Measurements from ENCODE around the gene METTL26.

The METTL26 gene

DNA sequence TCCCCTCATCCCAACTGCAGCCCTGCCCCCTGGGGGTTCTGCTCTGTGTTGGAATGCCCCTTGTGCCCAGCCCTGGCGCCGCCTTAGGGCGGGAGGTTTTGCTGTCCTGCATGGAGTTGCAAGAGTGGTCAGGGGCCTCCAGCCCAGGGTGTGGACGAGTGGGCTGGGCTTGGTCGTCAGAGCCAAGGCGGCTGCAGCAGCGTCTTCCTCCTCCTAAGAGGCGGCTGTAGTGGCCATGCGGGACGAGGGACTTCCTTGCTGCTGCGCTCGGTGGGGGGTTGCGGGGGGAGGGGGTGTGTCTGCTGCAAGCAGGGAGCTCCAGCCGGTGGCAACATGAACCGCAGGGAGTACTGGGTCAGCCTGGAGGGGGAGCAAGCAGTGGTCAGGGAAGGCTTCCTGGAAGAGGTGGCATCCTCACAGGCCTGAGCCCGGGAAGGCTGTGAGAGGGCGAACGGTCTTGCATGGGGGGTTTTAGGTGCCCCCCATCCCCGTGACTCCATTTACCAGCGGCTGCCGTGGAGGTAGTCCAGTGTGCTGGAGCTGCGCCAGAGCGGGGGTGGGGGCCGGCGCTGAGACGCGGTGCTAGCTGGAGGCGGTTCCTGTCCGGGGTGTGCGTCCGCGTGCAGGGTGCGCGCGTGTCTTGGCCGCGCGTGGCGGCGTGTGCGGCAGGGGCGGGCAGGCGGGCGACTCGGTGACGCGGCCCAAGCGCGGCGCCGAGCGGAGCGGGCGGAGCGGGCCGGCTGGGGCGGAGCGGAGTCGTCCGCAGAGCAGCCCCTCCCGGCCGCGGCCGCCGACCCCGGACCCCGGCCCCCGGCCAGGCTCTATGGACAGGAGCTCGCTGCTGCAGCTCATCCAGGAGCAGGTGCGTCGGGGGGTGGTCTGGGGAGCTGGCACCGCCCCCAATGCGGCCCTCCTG, 39.1 kb upstream of the METTL26 start, which contains the start of gene RHBDL1:
Gene RHBDL1, plus strand, starts transcription at position 704 of the 916 bp plus-strand sequence. Its CDS starts 120 bp downstream, at position 824.
- peak; percentile 33 to 74 (median 53) for DNase-seq

DNA sequence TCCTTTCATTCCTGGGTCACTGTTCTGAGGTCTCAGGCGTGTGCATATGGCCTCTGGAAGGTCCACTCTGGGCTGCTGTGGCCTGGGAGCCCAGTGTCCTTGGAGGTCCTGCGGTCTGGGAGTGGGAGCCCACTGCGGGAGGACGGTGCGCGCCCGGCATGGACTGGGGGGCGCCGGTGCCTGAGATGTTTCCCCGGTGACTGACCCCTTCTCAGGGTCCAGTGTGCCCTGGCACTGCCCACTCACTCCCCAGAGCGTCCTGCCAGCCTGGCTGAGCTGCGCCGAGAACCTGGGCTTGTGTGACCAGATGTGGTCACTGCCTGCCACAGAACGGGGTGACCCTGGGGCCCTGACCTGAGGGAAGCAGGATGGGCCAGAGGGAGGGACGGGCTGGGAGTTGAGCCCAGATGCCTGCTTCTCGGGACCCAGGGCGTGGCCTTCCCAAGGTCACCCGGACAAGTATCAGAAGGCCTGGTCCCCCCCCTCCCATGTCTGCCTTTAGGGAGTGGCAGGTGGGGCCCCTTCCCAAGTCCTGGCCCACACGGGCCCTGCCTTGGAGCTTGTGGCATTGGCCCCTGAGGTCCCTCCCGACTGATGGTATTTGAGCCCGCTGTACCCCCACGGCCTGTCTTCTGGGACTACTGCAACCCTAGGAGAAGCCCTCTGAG, 38.2 kb upstream of the METTL26 start:
- no peak for DNase-seq

DNA sequence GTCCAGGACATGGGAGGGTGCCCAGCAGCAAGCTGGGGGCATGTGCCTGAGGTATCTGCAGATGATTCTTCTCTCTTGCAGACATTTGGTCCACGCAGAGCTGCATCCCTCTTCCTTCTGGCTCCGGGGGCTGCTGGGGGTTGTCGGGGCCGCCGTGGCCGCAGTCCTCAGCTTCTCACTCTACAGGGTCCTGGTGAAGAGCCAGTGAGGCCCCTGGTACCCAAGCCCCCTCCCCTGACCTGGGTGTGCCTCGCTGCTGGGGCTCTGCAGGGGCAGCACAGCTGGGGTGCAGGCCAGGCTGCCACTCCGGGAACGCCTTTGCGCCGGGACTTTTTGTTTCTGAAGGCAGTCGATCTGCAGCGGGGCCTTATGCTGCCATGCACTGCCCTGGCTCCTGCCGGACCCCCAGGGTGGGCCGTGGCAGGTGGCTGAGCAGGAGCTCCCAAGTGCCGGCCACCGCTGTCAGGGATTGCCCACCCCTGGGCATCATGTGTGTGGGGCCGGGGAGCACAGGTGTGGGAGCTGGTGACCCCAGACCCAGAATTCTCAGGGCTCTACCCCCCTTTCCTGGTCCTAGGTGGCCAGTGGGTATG, 37.4 kb upstream of the METTL26 start:
- DNase-seq: no peak

DNA sequence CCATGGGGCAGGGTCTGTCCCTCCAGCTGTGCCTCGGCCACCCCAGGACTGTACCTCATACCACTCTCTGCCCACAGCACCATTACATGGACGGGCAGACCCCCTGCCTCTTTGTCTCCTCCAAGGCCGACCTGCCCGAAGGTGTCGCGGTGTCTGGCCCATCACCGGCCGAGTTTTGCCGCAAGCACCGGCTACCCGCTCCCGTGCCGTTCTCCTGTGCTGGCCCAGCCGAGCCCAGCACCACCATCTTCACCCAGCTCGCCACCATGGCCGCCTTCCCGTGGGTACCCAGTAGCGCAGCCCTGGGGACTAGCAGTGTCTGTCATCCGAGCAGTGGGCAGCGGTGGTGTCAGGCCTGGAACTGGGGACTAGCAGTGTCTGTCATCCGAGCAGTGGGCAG, 36.7 kb upstream of the METTL26 start:
- no peak for DNase-seq

DNA sequence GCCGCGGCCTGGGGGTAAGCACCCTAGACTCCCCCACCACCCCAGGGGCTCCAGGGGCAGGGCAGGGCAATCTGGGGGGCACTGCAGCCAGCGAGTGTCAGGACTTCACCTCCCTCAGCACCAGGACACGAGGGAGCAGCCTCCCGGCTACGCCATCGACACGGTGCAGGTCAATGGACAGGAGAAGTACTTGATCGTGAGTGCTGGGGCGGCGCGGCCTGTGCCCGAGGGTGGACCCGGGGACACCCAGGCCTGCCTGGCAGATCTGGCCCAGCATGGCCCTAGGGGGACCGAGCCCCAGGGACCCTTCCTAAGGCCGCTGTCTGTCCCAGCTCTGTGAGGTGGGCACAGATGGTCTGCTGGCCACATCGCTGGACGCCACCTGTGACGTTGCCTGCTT, 36.3 kb upstream of the METTL26 start:
- DNase-seq: no peak

DNA sequence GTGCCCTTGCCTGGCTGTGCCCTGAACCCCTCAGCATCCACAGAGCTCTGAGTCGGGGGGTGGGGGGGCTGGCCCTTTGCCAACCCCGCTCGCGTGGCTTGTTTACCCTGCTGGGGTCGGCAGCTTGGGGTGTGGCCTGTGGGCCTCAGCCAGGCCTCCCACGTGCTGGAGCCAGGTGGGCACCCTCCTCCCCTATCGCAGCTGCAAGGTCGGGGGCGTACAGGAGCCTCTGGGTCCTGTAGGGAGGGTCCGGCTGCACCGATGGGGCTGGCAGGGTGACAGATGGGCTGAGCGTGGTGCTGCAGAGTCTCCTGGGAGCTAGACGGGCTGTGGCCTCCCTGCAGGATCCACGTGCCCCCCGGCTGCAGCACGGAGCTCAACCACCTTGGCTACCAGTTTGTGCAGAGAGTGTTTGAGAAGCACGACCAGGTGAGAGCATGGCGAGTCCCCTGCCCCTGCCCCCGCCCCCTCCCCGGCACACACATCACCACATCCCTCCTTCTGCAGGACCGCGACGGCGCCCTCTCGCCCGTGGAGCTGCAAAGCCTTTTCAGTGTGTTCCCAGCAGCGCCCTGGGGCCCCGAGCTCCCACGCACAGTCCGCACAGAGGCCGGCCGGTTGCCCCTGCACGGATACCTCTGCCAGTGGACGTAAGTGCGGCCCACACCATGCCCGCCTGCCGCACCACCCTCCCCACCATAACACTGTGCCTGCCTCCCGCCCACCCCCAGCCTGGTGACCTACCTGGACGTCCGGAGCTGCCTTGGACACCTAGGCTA, 35.4 kb upstream of the METTL26 start:
- no peak for DNase-seq

DNA sequence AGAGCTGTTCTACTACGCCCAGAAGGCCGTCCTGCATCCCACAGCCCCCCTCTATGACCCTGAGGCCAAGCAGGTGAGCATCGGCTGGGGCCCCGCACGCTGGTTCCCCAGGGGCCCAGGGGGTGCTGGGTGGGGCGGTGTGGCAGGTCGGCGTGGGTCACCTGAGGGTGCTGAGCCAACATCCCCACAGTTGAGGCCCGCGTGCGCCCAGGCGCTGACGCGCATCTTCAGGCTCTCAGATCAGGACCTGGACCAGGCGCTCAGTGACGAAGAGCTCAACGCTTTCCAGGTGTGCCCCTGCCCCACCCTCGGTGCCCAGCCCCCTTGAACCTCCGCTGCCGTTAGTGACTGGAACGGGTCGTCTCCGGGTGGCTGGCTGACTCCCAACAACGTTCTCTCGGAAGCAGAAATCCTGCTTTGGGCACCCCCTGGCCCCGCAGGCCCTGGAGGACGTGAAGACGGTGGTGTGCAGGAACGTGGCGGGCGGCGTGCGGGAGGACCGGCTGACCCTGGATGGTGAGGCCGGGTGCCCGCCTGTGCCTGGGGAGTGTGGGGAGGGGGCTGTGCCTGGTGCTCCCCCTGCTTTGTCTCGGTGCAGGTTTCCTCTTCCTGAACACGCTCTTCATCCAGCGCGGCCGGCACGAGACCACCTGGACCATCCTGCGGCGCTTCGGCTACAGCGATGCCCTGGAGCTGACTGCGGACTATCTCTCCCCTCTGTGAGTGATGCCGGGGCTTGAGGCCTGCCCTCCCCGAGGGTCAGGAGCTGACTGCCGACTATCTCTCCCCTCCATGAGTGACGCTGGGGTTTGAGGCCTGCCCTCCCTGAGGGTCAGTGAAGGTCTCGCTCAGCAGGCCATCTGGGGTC, 34.6 kb upstream of the METTL26 start:
- no peak for DNase-seq

DNA sequence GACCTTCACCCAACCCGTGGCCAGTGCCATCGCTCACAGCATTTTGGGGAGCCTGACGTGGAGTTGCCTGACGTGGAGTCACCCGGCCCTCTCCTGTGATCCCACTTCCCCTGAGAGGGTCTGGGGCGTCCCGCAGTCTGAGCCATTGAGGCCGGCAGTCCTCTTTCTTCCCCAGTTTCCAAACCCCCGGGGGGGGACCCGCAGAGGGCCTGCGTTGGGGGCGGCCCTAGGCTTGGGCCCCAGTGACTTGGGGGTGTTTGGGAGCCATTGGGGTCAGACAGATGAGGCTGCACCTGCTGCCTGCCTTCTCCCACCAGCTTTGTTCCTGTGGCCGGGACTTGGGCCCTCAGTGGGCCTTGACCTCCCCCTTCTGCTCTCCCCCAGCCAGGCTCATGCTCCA, 33.6 kb upstream of the METTL26 start:
- no peak for DNase-seq

DNA sequence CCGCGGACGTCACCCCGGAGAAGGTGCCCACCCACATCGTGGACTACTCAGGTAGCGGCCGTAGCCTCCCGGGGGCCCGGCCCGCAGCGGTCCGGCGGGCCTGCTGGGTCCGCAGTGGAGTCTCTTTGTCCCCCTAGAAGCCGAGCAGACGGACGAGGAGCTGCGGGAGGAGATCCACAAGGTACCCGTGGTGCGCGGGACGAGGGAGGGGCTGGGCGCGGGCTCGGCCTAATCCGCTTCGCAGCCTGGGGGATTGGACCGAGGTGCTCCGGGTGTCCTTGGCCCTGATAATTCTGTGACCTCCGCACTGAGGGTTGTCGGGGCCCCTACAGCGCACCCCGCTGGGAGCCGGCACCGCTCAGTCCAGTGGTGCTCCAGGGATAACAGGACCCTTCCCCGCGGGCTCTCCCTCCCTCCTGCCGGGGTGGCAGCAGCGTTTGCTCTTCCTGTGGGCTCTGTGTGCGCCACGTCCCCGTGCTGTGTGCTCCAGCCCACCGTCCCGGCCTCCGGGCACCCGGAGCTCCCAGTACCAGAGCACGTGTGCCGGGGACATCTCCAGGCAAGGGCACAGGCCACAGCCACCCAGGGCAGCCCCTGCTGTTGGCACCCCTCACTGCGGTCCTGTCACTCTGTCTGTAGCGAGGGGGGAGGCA, 32.5 kb upstream of the METTL26 start:
- peak in 3 of 4 experiments; percentile 7 to 41 (median 19) for DNase-seq

DNA sequence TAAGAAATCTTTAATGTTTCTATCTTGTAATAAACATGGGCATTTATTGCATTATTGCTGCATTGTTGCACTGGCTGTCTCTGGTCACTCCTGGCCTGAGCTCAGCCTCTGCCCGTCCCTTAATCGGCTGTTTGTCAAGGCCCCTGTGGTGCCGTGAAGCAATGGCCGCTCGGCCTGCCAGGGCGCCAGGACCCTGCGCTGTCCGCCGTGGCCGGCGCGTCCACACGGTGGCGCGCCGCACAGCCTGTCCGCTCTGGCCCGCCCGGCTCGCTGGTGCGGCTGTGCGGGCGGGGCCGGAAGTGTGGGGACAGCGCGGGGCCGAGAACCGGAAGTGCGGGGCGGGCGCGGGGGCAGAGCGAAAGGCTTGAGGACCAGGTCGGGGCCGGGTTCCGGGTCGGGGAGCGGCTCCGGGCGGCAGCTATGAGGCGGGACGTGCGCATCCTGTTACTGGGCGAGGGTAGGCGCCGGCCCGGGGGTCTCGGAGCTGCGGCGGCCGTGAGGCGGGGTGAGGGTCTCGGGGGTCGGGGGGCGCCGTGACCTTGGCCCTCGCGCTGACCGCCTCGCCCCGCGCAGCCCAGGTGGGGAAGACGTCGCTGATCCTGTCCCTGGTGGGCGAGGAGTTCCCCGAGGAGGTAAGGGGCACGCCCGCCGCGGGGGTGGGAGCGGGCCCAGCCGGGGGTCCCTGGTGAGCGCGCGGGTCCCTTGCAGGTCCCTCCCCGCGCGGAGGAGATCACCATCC, 31.8 kb upstream of the METTL26 start, which contains the start of gene RHOT2:
Gene RHOT2, plus strand, starts transcription at position 353 of the 739 bp plus-strand sequence. Its CDS starts 68 bp downstream, at position 421.
- DNase-seq: peak; percentile 96 to 99 (median 98)

DNA sequence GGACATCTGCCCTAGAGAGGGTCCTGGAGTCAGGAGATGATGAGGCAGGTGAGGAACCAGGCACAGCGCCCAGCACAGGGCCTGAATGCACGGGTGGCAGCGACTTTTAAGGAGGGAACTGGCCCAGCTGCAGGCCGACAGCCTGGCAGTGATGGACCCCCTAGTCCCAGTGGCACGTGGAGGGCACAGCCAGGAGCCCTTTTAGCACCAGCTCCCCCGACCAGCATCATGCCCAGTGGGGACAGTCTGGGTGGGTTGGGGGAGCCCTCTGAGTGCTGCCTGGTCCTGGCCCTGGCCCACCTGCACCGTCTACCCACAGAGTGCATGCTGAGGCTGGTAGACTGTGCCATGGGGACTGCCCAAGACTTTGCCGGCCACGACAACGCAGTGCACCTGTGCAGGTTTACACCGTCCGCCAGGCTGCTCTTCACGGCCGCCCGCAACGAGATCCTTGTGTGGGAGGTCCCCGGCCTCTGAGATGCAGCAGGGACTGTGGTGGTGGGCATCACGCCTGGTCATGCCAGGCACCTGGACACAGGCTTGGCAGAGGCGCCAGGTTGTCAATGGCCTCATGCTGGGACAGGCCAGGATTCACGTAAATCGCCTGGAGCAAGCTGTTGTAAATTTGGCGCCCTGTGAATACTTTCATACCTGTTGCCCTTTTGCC, 31.1 kb upstream of the METTL26 start:
- no peak for DNase-seq

DNA sequence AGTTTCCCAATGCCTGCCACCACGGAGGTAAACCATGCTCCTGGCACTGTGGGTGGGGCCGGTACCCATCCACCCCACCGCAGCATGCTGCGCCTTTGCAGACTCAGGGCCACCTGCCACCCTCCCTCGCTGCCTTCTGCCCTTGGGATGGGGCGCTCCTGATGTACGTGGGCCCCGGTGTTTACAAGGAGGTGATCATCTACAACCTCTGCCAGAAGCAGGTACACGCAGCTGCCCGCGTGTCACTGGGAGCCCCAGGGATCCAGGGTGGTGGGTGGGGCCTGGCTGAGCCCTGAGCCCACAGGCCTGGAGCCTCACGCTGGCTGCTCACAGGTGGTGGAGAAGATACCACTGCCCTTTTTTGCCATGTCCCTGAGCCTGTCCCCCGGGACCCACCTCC, 30.5 kb upstream of the METTL26 start:
- no peak for DNase-seq

DNA sequence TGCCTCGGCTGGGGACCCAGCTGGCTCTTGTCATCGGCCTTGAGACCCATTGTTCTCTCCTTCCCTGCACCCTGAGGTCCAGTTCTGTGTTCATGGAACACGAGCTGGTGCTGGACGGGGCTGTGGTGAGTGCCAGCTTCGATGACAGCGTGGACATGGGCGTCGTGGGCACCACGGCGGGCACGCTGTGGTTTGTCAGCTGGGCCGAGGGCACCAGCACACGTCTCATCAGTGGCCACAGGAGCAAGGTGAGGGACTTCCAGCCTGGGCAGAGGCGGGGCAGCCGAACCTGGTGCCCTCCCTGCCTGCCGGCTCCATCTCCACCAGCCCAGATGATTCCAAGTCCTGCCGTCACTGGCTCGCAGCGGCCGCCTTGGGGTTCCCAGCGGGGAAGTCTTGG, 26.5 kb upstream of the METTL26 start:
- no peak for DNase-seq

DNA sequence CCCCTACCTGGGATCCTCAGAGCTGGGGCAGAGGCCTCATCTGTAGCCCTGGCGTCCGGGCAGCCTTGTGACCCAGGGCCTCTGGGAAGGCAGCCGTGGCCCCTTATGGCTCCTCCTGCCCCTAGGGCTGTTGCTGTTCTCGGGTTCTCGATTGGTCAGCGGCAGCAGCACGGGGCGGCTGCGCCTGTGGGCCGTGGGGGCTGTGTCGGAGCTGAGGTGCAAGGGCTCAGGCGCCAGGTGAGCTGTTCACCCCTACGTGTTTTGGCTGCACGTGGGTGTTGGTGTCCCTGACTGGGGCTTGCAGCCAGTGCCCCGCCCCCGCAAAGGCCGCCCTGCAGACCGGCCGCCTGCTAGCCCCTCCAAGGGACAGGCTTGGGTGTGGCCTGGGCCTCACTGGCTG, 26.0 kb upstream of the METTL26 start:
- no peak for DNase-seq

DNA sequence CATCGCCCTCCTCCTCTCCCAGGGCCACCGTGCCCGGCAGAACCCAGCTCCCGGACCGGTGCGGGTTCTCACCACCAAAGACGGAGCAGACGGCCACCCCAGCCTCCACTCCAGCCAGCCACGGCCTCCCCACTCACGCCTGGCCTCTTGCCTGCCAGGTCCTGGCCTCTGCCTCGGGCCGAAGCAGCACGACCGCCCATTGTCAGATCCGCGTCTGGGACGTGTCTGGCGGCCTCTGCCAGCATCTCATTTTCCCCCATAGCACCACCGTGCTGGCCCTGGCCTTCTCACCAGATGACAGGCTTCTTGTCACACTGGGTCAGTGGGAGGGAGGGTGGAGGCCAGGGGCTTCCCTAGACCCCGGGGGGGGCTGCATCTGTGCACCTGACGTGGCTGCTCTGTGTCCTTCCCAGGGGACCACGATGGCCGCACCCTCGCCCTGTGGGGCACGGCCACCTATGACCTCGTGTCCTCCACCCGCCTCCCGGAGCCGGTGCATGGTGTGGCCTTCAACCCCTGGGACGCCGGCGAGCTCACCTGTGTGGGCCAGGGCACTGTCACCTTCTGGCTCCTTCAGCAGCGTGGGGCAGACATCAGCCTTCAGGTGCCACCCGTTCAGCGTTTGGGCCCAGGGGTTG, 25.2 kb upstream of the METTL26 start:
- no peak for DNase-seq

DNA sequence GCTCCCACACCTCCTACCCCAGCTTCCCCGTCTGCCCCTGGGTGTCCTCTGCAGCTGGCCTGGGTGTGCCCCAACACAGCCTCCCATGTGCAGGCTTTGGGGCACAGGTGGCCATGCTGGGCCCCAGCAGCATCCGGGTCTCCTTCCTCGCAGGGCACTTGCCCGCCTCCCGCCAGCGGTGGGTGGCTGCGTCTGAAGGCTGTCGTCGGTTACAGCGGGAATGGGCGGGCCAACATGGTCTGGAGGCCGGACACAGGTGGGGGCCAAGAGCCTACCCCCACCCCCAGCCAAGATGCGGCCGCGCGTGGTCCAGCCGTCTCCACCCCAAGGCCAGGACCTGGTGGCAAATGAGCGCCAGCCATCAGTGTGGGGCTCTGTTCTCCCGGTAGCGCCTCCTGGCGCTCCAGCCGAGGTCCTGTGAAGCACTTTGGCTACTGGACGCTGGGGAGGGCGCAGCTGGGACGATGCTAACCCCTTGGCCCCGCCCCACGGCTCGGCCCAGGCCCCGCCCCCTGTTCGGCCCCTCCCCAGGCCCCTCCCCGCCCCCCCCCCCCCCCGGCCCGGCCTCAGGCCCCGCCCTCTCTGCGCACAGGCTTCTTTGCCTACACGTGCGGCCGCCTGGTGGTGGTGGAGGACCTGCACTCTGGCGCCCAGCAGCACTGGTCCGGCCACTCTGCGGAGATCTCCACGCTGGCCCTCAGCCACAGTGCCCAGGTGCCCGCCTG, 24.5 kb upstream of the METTL26 start:
- DNase-seq: peak; percentile 92 to 97 (median 96)

DNA sequence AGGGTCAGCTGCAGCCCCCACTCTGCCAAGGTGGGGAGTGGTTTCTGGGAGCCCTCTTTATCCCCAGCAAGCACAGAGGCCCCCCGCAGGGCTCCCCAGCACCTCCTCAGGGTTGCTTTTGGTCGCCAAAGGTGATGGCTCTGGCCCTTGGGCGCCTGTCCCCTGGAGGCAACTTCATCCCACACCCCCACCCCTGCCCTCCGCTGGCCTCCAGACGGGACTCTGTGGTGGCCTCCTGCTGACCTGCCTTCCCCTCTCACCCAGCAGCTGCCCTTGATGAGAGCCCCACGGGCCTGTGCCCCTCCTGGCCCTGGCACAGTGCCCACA, 24.0 kb upstream of the METTL26 start:
- no peak for DNase-seq

DNA sequence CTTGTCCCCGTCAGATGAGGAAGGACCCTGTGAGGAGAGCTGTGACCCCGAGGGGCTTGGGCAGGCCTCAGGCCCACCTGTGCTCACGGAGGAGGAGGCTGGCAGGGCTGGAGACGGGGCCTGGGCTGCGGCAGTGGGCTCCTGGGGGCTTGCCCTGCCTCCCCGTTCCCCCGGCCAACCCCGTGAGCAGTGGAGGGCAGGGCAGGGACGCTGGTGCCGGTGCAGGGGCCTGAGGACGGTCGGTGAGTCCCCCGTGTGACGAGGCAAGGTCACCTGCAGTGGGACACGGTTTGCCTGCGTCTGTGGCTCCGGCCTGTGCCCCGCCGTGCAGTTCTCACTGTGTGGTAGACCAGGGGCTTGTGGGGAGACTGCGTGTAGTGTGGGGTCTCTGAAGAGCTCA, 23.5 kb upstream of the METTL26 start:
- no peak for DNase-seq

Measured in suppressor macrophage (primary cell).